Smooth muscle cell (in vitro differentiated cells): ENCODE results near the gene PHC2. TPM values are rescaled to one million over a fixed set of nuclear protein-coding genes. Genes with fewer than 3 reads are reported as not detected.

Source experiments
- DNase-seq: peaks from one replicate; lab custom pipeline; 2025; ENCODE audit not compliant: unreplicated experiment; lab: John Stamatoyannopoulos, UW
- H2AFZ ChIP-seq: fragments of 200-600 bp; sonication (generic); 2 replicates; pipeline ENCODE4 v1.6.0; 2016; ENCODE audit warnings: antibody characterized with exemption, low read depth, mild to moderate bottlenecking
- H3F3A ChIP-seq: fragments of 200-600 bp; sonication (generic); 2 replicates; pipeline ENCODE4 v1.6.0; 2017; ENCODE audit warnings: antibody characterized with exemption, low read depth
- H3K27ac ChIP-seq: fragments of 200-600 bp; sonication (generic); 2 replicates; pipeline ENCODE4 v1.5.1; 2016; ENCODE audit warnings: low read depth, mild to moderate bottlenecking
- H3K27me3 ChIP-seq: fragments of 200-600 bp; sonication (generic); 2 replicates; pipeline ENCODE4 v1.6.1; 2016; ENCODE audit warnings: low read depth, mild to moderate bottlenecking
- H3K36me3 ChIP-seq: fragments of 200-600 bp; sonication (generic); 2 replicates; pipeline ENCODE4 v1.5.1; 2016; ENCODE audit warnings: low read depth
- H3K4me1 ChIP-seq: fragments of 200-600 bp; sonication (generic); 2 replicates; pipeline ENCODE4 v1.5.1; 2016; ENCODE audit warnings: low read depth
- H3K4me2 ChIP-seq: fragments of 200-600 bp; sonication (generic); 2 replicates; pipeline ENCODE4 v1.6.0; 2016; ENCODE audit warnings: mild to moderate bottlenecking
- H3K4me3 ChIP-seq: fragments of 200-600 bp; sonication (generic); 2 replicates; pipeline ENCODE4 v1.5.1; 2016; ENCODE audit warnings: mild to moderate bottlenecking
- H3K79me2 ChIP-seq: fragments of 200-600 bp; sonication (generic); 2 replicates; pipeline ENCODE4 v1.6.0; 2016; ENCODE audit warnings: low read depth, mild to moderate bottlenecking
- H3K9ac ChIP-seq: fragments of 200-600 bp; sonication (generic); 2 replicates; pipeline ENCODE4 v1.6.0; 2016; ENCODE audit warnings: low read depth
- H3K9me3 ChIP-seq: fragments of 200-600 bp; sonication (generic); replicated peaks from 2 replicates; pipeline ENCODE4 v1.5.1; 2016; ENCODE audit warnings: low read depth
- H4K20me1 ChIP-seq: fragments of 200-600 bp; sonication (generic); 2 replicates; pipeline ENCODE4 v1.6.0; 2016; ENCODE audit warnings: low read depth
- CTCF ChIP-seq: fragments of 200-600 bp; sonication (generic); IDR thresholded peaks from 2 replicates; pipeline ENCODE4 v1.5.1; 2017; ENCODE audit warnings: borderline replicate concordance, mild to moderate bottlenecking, antibody characterized with exemption; ENCODE audit not compliant: insufficient read depth, poor library complexity, severe bottlenecking
- WGBS: methylation state at CpG from one replicate; pipeline ENCODE4 v1.1.7; 2016; ENCODE audit warnings: low lambda C conversion rate; 5-methylcytosine and 5-hydroxymethylcytosine counted together
- polyA plus RNA-seq: library from polyadenylated mRNA; unstranded; fragments of >200 nt; fragmentation: Nextera tagmentation; extraction: Ambion mirVana; gene quantifications from 2 replicates; pipeline ENCODE4 v1.2.1, GENCODE V29; 2016
- total RNA-seq: library from RNA; depleted of rRNA; stranded (reverse); fragments of >200 nt; gene quantifications from 2 replicates; pipeline ENCODE4 v1.2.3, GENCODE V29; 2014

Gene PHC2
- total and polyA plus RNA-seq, 2 experiments from 2014 or later, result 42.4 to 109 TPM

- 91% methylated on average over 3 of the region's 3 CpGs for WGBS
- H3K4me2 ChIP-seq, result no peak overlapping the region
- DNase-seq, result no peak
- H3K27ac ChIP-seq, result no peak overlapping the region
- no peak overlapping the region for H2AFZ ChIP-seq
- H3K36me3 ChIP-seq, result no peaks in the 10 kb centered on the region
- no peak overlapping the region for H3K4me3 ChIP-seq
- no peak overlapping the region for H3K9ac ChIP-seq
- TF ChIP-seq CTCF, result no peak
- H3K79me2 ChIP-seq, result no peaks in the 10 kb centered on the region
- peaks cover 10% of the 10 kb centered on the region for H3K27me3 ChIP-seq
- no peaks in the 10 kb centered on the region for H3K9me3 ChIP-seq
- peaks cover 9% of the 10 kb centered on the region for H3F3A ChIP-seq
- H3K4me1 ChIP-seq, result no peaks in the 10 kb centered on the region
- H4K20me1 ChIP-seq, result no peaks in the 10 kb centered on the region
Observed at GRCh38 chr1:33446590-33446989, 15.7 kb upstream of the PHC2 start.

GRCh38 chr1:33445108-33445507, 14.2 kb upstream of the PHC2 start:
- Histone ChIP-seq H3F3A (peaks cover 9% of the 10 kb centered on the region), H3K27ac (no peak overlapping the region), H3K4me3 (no peak overlapping the region), H3K79me2 (no peaks in the 10 kb centered on the region), H2AFZ (no peak overlapping the region), H3K4me1 (no peaks in the 10 kb centered on the region), H3K9me3 (no peaks in the 10 kb centered on the region), H3K4me2 (no peak overlapping the region), H3K27me3 (peaks cover 10% of the 10 kb centered on the region), H3K36me3 (no peaks in the 10 kb centered on the region), H3K9ac (no peak overlapping the region), H4K20me1 (no peaks in the 10 kb centered on the region)
- no peak for TF ChIP-seq CTCF
- DNase-seq, result no peak
- WGBS, result 95% methylated on average over 6 of the region's 6 CpGs

GRCh38 chr1:33443705-33444180, 12.8 kb upstream of the PHC2 start:
- H4K20me1 ChIP-seq, result no peaks in the 10 kb centered on the region
- no peak for TF ChIP-seq CTCF
- H3K9me3 ChIP-seq, result no peaks in the 10 kb centered on the region
- peaks cover 2% of the 10 kb centered on the region for H3K27me3 ChIP-seq
- H3K9ac ChIP-seq, result no peak overlapping the region
- no peak overlapping the region for H2AFZ ChIP-seq
- DNase-seq, result no peak
- peaks cover 9% of the 10 kb centered on the region for H3F3A ChIP-seq
- H3K4me2 ChIP-seq, result peak overlapping the region; percentile 33
- 23% methylated on average over 6 of the region's 6 CpGs for WGBS
- H3K4me1 ChIP-seq, result no peaks in the 10 kb centered on the region
- H3K36me3 ChIP-seq, result no peaks in the 10 kb centered on the region
- no peaks in the 10 kb centered on the region for H3K79me2 ChIP-seq
- H3K4me3 ChIP-seq, result no peak overlapping the region
- H3K27ac ChIP-seq, result no peak overlapping the region

GRCh38 chr1:33443080-33443704, 12.3 kb upstream of the PHC2 start:
- H3K27ac ChIP-seq, result no peak overlapping the region
- no peaks in the 10 kb centered on the region for H4K20me1 ChIP-seq

More at GRCh38 chr1:33443080-33443704, 12.3 kb upstream of the PHC2 start:
- Histone ChIP-seq H3K79me2 (no peaks in the 10 kb centered on the region), H3K36me3 (no peaks in the 10 kb centered on the region), H3K4me3 (no peak overlapping the region), H2AFZ (no peak overlapping the region), H3K27me3 (no peaks in the 10 kb centered on the region), H3K9me3 (no peaks in the 10 kb centered on the region), H3K4me2 (peak overlapping the region; percentile 33), H3F3A (peaks cover 9% of the 10 kb centered on the region), H3K4me1 (no peaks in the 10 kb centered on the region), H3K9ac (no peak overlapping the region)
- DNase-seq, result no peak
- TF ChIP-seq CTCF, result no peak
- 37% methylated on average over 4 of the region's 4 CpGs for WGBS
